Measurements from ENCODE around the gene RBM6. TPM values are rescaled to one million over a fixed set of nuclear protein-coding genes. Genes with fewer than 3 reads are reported as not detected.
A peak's percentile ranks its signal among the peaks of the same experiment; 100 is the strongest.

Gene RBM6
- total RNA-seq, 1 experiment from 2014 or later, result 55.9 TPM

DNA sequence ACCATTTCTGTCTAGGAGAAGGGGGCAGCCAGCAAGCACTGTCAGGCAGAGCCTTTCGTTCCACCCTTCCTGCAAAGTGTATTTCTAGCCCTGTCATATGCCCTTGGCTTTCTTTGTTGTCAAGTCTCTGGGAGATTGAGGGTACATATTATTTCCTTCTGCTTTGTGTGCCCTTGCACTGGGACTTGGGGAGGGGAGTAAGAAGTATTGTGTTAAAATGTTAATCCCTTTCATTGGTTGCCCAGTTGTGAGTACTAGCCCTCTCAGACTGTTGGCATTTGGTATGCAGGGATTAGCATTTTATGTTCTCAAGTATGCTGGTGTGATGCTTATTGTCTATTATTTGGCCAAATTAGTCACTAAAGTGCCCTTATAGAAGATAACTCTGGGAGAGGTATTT is 63.9 kb downstream of the RBM6 start:
- no peaks in the 10 kb centered on the region for H3K27me3 ChIP-seq (replicated peaks; ENCODE audit: insufficient read depth, low read depth, low read length, poor library complexity)
- no peaks in the 10 kb centered on the region for H3K9me3 ChIP-seq (ENCODE audit: low read depth, low read length, poor library complexity, severe bottlenecking)
- H3K4me1 ChIP-seq (ENCODE audit: insufficient read depth, low read length, poor library complexity, severe bottlenecking), result no peaks in the 10 kb centered on the region
- H3K36me3 ChIP-seq (ENCODE audit: insufficient read depth, low read length, poor library complexity, severe bottlenecking), result no peaks in the 10 kb centered on the region
- ChIA-PET CTCF (no interaction called here), POLR2A (ENCODE audit: low non-redundant PET) (no interaction called here)
- no peak overlapping the region for H3K27ac ChIP-seq (ENCODE audit: low read depth, low read length, poor library complexity, severe bottlenecking)
- intact Hi-C loops (cut with micrococcal nuclease; ENCODE audit: unreplicated experiment), result no loop called here
- TF ChIP-seq, protein P1, sequence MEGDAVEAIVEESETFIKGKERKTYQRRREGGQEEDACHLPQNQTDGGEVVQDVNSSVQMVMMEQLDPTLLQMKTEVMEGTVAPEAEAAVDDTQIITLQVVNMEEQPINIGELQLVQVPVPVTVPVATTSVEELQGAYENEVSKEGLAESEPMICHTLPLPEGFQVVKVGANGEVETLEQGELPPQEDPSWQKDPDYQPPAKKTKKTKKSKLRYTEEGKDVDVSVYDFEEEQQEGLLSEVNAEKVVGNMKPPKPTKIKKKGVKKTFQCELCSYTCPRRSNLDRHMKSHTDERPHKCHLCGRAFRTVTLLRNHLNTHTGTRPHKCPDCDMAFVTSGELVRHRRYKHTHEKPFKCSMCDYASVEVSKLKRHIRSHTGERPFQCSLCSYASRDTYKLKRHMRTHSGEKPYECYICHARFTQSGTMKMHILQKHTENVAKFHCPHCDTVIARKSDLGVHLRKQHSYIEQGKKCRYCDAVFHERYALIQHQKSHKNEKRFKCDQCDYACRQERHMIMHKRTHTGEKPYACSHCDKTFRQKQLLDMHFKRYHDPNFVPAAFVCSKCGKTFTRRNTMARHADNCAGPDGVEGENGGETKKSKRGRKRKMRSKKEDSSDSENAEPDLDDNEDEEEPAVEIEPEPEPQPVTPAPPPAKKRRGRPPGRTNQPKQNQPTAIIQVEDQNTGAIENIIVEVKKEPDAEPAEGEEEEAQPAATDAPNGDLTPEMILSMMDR (conservative IDR thresholded peaks at IDR 0.05; ENCODE audit: low read depth, low read length), result no peak
- TF ChIP-seq EZH2 (IDR thresholded peaks at IDR 0.05; ENCODE audit: borderline replicate concordance, low read depth, low read length, poor library complexity, severe bottlenecking), result no peak
- peak; percentile 13 for DNase-seq (ENCODE audit: low spot score)
- BruUV-seq (replicated peaks), result no TSS peak
- no peak overlapping the region for H3K4me3 ChIP-seq (ENCODE audit: low read depth, low read length, poor library complexity, severe bottlenecking)

DNA sequence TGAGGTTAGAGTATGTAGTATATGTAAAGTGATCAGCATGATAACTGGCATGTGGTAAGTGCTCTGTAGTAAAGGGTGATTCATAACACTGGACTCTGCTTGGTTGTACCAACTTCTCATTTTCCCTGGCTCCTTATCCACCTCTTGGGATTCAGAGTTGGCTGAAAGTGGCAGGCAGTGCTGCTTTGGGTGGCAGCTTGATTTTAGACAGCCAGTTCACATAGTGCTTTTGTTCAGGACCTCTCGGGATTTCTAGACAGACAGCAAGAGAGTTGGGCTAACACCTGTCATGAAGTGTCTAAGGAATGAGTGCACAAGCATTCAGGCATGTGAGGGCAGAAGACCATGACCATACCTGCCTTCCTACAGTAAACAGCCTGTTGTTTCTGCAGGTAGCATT is 69.0 kb downstream of the RBM6 start:
- H3K9me3 ChIP-seq (ENCODE audit: low read depth, low read length, poor library complexity, severe bottlenecking), result no peaks in the 10 kb centered on the region
- TF ChIP-seq, protein P1 (conservative IDR thresholded peaks at IDR 0.05; ENCODE audit: low read depth, low read length), result no peak
- no peak for TF ChIP-seq EZH2 (IDR thresholded peaks at IDR 0.05; ENCODE audit: borderline replicate concordance, low read depth, low read length, poor library complexity, severe bottlenecking)
- CTCF ChIA-PET, result no interaction called here
- no peak overlapping the region for H3K4me3 ChIP-seq (ENCODE audit: low read depth, low read length, poor library complexity, severe bottlenecking)
- no peaks in the 10 kb centered on the region for H3K4me1 ChIP-seq (ENCODE audit: insufficient read depth, low read length, poor library complexity, severe bottlenecking)
- DNase-seq (ENCODE audit: low spot score), result no peak
- intact Hi-C loops (cut with micrococcal nuclease; ENCODE audit: unreplicated experiment), result no loop called here
- no peak overlapping the region for H3K27ac ChIP-seq (ENCODE audit: low read depth, low read length, poor library complexity, severe bottlenecking)
- no peaks in the 10 kb centered on the region for H3K36me3 ChIP-seq (ENCODE audit: insufficient read depth, low read length, poor library complexity, severe bottlenecking)
- H3K27me3 ChIP-seq (replicated peaks; ENCODE audit: insufficient read depth, low read depth, low read length, poor library complexity), result no peaks in the 10 kb centered on the region
- POLR2A ChIA-PET (ENCODE audit: low non-redundant PET), result no interaction called here
- no TSS peak for BruUV-seq (replicated peaks)

DNA sequence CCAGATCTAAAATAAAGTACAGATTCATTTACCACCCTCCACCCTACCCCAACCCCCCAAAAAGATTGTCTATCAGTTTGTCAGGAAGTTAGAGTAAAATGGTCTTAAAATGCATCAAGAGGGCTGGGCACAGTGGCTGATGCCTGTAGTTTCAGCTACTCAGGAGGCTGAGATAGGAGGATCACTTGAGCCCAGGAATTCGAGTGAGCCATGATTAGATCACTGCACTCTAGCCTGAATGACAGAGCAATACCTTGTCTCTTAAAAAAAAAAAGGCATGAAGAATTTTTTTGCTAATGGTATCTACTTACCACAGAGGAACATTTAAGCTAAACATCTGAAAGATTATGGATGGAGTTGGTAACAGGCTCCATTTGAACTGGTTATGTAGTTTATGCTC is 71.0 kb downstream of the RBM6 start:
- Histone ChIP-seq H3K9me3 (ENCODE audit: low read depth, low read length, poor library complexity, severe bottlenecking) (no peaks in the 10 kb centered on the region), H3K27ac (ENCODE audit: low read depth, low read length, poor library complexity, severe bottlenecking) (no peak overlapping the region), H3K27me3 (replicated peaks; ENCODE audit: insufficient read depth, low read depth, low read length, poor library complexity) (no peaks in the 10 kb centered on the region), H3K4me1 (ENCODE audit: insufficient read depth, low read length, poor library complexity, severe bottlenecking) (no peaks in the 10 kb centered on the region), H3K4me3 (ENCODE audit: low read depth, low read length, poor library complexity, severe bottlenecking) (no peak overlapping the region), H3K36me3 (ENCODE audit: insufficient read depth, low read length, poor library complexity, severe bottlenecking) (no peaks in the 10 kb centered on the region)
- CTCF ChIA-PET, result interaction anchor here (0.7 kb wide), 1 partner anchor 13 kb away, joined by 7 read pairs; no protein-coding TSS in a partner anchor
- intact Hi-C loops (cut with micrococcal nuclease; ENCODE audit: unreplicated experiment), result no loop called here
- POLR2A ChIA-PET (ENCODE audit: low non-redundant PET), result no interaction called here
- TF ChIP-seq, protein P1 (conservative IDR thresholded peaks at IDR 0.05; ENCODE audit: low read depth, low read length), result no peak
- TF ChIP-seq EZH2 (IDR thresholded peaks at IDR 0.05; ENCODE audit: borderline replicate concordance, low read depth, low read length, poor library complexity, severe bottlenecking), result no peak
- no peak for DNase-seq (ENCODE audit: low spot score)
- BruUV-seq (replicated peaks), result no TSS peak

Measured in A673 (cell line).